Erythroblast (primary cell): ENCODE data around the gene ADD1.

Experiments used
- GATA1 ChIP-seq: IDR thresholded peaks from 2 replicates; pipeline ENCODE4 v1.6.1; 2011; ENCODE audit warnings: low read depth, mild to moderate bottlenecking, control low read depth, low read length, moderate library complexity
- POLR2A ChIP-seq: IDR thresholded peaks from 2 replicates; pipeline ENCODE4 v1.6.1; 2011; ENCODE audit warnings: mild to moderate bottlenecking, low read length

DNA sequence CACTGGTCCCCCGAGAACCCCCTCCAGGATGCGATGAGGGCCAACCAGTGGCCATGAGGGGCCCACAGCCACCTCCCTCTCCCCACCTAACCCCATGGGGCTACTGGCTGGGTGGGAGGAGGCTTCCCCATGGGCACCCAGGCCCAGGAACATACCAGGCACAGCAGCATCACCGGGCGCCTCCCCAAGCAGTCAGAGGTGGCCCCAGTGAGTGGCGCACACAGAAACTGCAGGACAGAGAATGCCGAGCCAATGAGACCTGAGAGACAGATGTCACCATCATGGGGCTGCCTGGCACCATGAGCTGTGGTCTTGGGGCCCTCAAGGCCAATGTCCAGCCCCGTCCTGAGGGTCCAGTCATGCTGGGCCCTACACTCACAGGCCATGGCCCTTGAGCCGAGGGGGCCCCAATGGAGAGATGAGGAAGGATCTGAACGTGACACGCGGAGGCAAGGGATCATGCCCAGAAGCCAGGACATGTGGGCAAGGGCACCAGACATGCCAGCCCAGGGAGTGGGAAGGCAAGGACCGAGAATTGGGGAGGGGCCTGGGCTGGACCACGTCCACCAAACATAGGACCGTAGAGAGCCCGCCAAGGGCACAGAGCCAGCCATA lies 89.4 kb downstream of the ADD1 start:
- TF ChIP-seq POLR2A (no peak), GATA1 (no peak)
